ENCODE measurements around the gene NCOA5. TPM values are rescaled to one million over a fixed set of nuclear protein-coding genes. Genes with fewer than 3 reads are reported as not detected.
A peak's percentile ranks its signal among the peaks of the same experiment; 100 is the strongest.

The NCOA5 gene
- total and polyA plus RNA-seq, 9 of the 15 experiments (the other 6 are each of a cell fraction or from before 2014, with no cell fraction given): 3.9 to 22.8 (median 13.8) TPM

DNA sequence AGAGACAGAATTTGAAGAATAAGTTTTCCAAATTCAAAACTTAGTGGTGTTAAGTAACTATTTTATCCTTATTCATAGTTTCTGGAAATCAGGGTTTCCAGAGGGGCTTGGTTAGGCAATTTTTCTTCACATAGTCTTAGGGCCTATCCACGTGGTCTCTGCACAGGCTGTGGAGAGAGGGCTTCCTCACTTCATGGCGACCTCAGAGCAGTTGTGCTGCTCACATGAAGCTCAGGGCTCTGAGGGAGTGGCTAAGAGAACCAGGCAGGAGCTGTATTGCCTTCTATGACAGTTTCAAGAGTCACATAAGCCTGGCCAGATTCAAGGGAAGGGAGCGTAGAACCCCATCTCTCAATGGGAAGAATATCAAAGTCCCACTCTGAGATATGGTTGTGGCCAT is 14.5 kb upstream of the NCOA5 start:
- Histone ChIP-seq H3K4me1 (replicated peaks in 1 of 2; ENCODE audit: control insufficient read depth in 2 of 2, insufficient read depth in 2 of 2, low read length in 2 of 2) (peaks cover 0 to 5% of the 10 kb centered on the region in 2 experiments; a peak in 1 of 5 replicates), H2AFZ (ENCODE audit: low read depth, low read length) (no peak overlapping the region), H3K4me3 (no peak overlapping the region), H4K20me1 (replicated peaks; ENCODE audit: control insufficient read depth, insufficient read depth, low read length) (no peaks in the 10 kb centered on the region), H3K36me3 (ENCODE audit: control insufficient read depth, insufficient read depth, low read length) (no peaks in the 10 kb centered on the region), H3K9me1 (ENCODE audit: control insufficient read depth, insufficient read depth, low read length) (no peaks in the 10 kb centered on the region), H3K9ac (ENCODE audit: insufficient read depth in 1 of 2, low read depth in 2 of 2, low read length in 2 of 2) (no peak overlapping the region), H3K9me3 (replicated peaks; ENCODE audit: control insufficient read depth, insufficient read depth, low read depth, low read length) (no peaks in the 10 kb centered on the region; the same call in 1 of the 2 replicates), H3K27ac (ENCODE audit: extremely low read depth, low read depth, low read length) (no peak overlapping the region), H3K79me2 (ENCODE audit: control insufficient read depth, insufficient read depth, low read length) (no peaks in the 10 kb centered on the region), H3K4me2 (ENCODE audit: insufficient read depth, low read length) (no peak overlapping the region), H3K27me3 (ENCODE audit: control insufficient read depth in 2 of 2, insufficient read depth in 2 of 2, low read length in 2 of 2) (peaks cover 37 to 42% of the 10 kb centered on the region in 2 experiments)
- BruUV-seq (replicated peaks): no TSS peak
- in situ Hi-C loops (cut with MboI) (no loop called here), intact Hi-C loops (cut with micrococcal nuclease) (no loop called here)
- ATAC-seq (no peak), FAIRE-seq (no peak), DNase-seq (ENCODE audit: extremely low read depth in 1 of 4, low spot score in 3 of 4) (no peak)
- CTCF ChIA-PET (ENCODE audit: low intra/inter-chr PET ratio): no interaction called here
- WGBS (ENCODE audit: insufficient coverage, low coverage, missing lambda C conversion rate): 3% methylated on average over 3 of the region's 3 CpGs
- TF ChIP-seq HOXB6 (CRISPR knock-in tag; IDR thresholded peaks at IDR 0.05; ENCODE audit: borderline replicate concordance) (no peak), YY1 (IDR thresholded peaks at IDR 0.05; ENCODE audit: borderline replicate concordance in 1 of 3, control insufficient read depth in 1 of 3, extremely low read depth in 1 of 3, insufficient read depth in 3 of 3, insufficient read length in 1 of 3, insufficient replicate concordance in 2 of 3, low read depth in 1 of 3, low read length in 2 of 3) (peak in 1 of 3 experiments; percentile 75)
- POLR2A ChIA-PET: no interaction called here

DNA sequence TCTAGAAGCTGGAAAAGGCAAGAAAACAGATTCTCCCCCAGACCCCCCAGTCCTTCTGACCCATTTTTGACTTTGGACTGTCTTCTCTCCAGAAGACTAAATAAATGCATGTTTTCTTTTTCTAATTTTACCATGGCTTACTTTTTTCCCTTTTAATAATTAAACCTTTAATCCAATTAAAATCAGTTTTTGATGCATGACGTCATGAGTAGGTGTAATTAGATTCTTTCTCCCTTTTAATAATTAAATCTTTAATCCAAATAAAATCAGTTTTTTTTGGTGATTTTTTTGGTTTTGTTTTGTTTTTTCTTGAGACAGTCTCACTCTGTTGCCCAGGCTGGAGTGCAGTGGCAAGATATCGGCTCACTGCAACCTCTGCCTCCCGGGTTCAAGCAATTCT is 13.2 kb upstream of the NCOA5 start:
- no peaks in the 10 kb centered on the region; the same call in 1 of the 2 replicates for H3K9me3 ChIP-seq (replicated peaks; ENCODE audit: control insufficient read depth, insufficient read depth, low read depth, low read length)
- WGBS (ENCODE audit: insufficient coverage, low coverage, missing lambda C conversion rate): 10% methylated on average over 3 of the region's 3 CpGs
- CTCF ChIA-PET (ENCODE audit: low intra/inter-chr PET ratio): no interaction called here
- POLR2A ChIA-PET: interaction anchor here (0.7 kb wide), 1 partner anchor 1255 kb away, joined by 3 read pairs; no protein-coding TSS in a partner anchor
- no peaks in the 10 kb centered on the region for H3K79me2 ChIP-seq (ENCODE audit: control insufficient read depth, insufficient read depth, low read length)
- DNase-seq (ENCODE audit: extremely low read depth in 1 of 4, low spot score in 3 of 4): no peak
- in situ Hi-C loops (cut with MboI) (no loop called here), intact Hi-C loops (cut with micrococcal nuclease) (no loop called here)
- no peak for ATAC-seq
- no peak overlapping the region for H3K27ac ChIP-seq (ENCODE audit: extremely low read depth, low read depth, low read length)
- no peaks in the 10 kb centered on the region for H4K20me1 ChIP-seq (replicated peaks; ENCODE audit: control insufficient read depth, insufficient read depth, low read length)
- H3K36me3 ChIP-seq (ENCODE audit: control insufficient read depth, insufficient read depth, low read length): no peaks in the 10 kb centered on the region
- H3K4me1 ChIP-seq (replicated peaks in 1 of 2; ENCODE audit: control insufficient read depth in 2 of 2, insufficient read depth in 2 of 2, low read length in 2 of 2): peaks cover 0 to 6% of the 10 kb centered on the region in 2 experiments; a peak in 1 of 5 replicates
- no peak for FAIRE-seq
- H3K4me2 ChIP-seq (ENCODE audit: insufficient read depth, low read length): no peak overlapping the region
- H3K4me3 ChIP-seq: no peak overlapping the region
- no peak overlapping the region for H3K9ac ChIP-seq (ENCODE audit: insufficient read depth in 1 of 2, low read depth in 2 of 2, low read length in 2 of 2)
- BruUV-seq (replicated peaks): no TSS peak
- peaks cover 38 to 46% of the 10 kb centered on the region in 2 experiments for H3K27me3 ChIP-seq (ENCODE audit: control insufficient read depth in 2 of 2, insufficient read depth in 2 of 2, low read length in 2 of 2)
- H3K9me1 ChIP-seq (ENCODE audit: control insufficient read depth, insufficient read depth, low read length): no peaks in the 10 kb centered on the region
- TF ChIP-seq ATF1 (CRISPR knock-in tag; IDR thresholded peaks at IDR 0.05): no peak
- peak; percentile 28; the same call in 1 of the 2 replicates for TF ChIP-seq ATF1 (tag; IDR thresholded peaks at IDR 0.05)
- TF ChIP-seq, protein P1, sequence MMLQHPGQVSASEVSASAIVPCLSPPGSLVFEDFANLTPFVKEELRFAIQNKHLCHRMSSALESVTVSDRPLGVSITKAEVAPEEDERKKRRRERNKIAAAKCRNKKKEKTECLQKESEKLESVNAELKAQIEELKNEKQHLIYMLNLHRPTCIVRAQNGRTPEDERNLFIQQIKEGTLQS (IDR thresholded peaks at IDR 0.05): peak; percentile 44; the same call in 1 of the 2 replicates
- TF ChIP-seq, protein P1 (CRISPR knock-in tag; conservative IDR thresholded peaks at IDR 0.05): no peak
- peak; percentile 35; the same call in 1 of the 2 replicates for TF ChIP-seq ATF7 (IDR thresholded peaks at IDR 0.05)
- TF ChIP-seq CC2D1A (IDR thresholded peaks at IDR 0.05): no peak
- no peak overlapping the region for H2AFZ ChIP-seq (ENCODE audit: low read depth, low read length)
